Neural crest cell (in vitro differentiated cells): ENCODE results near the gene ZFX. TPM values are rescaled to one million over a fixed set of nuclear protein-coding genes. Genes with fewer than 3 reads are reported as not detected.

Experiments used
- DNase-seq: peaks from one replicate; pipeline ENCODE4 v3.0.0; 2021; ENCODE audit warnings: low read depth, mixed read lengths, low spot score
- H3K27ac Mint-ChIP-seq: one replicate; pipeline ENCODE4 v1.8.0; 2021; ENCODE audit warnings: mild to moderate bottlenecking, mixed read lengths; ENCODE audit not compliant: unreplicated experiment
- H3K27me3 Mint-ChIP-seq: 2 replicates; pipeline ENCODE4 v1.8.0; 2021; ENCODE audit warnings: low read depth, mild to moderate bottlenecking, mixed read lengths
- H3K36me3 Mint-ChIP-seq: 2 replicates; pipeline ENCODE4 v1.8.0; 2021; ENCODE audit warnings: low read depth, mild to moderate bottlenecking, mixed read lengths
- H3K4me1 Mint-ChIP-seq: 2 replicates; pipeline ENCODE4 v1.8.0; 2021; ENCODE audit warnings: mixed read lengths
- H3K4me3 Mint-ChIP-seq: one replicate; pipeline ENCODE4 v1.8.0; 2021; ENCODE audit warnings: mild to moderate bottlenecking, mixed read lengths
- H3K9me3 Mint-ChIP-seq: 2 replicates; pipeline ENCODE4 v1.8.0; 2021; ENCODE audit warnings: mixed read lengths
- CTCF ChIP-seq: fragments of 200-600 bp; sonication (generic); conservative IDR thresholded peaks from 2 replicates; pipeline ENCODE4 v1.5.0; 2021; ENCODE audit warnings: antibody characterized with exemption, mild to moderate bottlenecking
- long read RNA-seq: library from polyadenylated mRNA; unstranded; transcript quantifications from one replicate; pipeline ENCODE4 v2.0.0, GENCODE V29; 2020
- total RNA-seq: library from RNA; stranded (reverse); gene quantifications from 2 replicates; pipeline ENCODE4 v1.2.1, GENCODE V29; 2021

The ZFX gene
- 83.6 and 88.4 TPM in 2 replicates for total RNA-seq
- long read RNA-seq, full-length matches to known transcripts = 6 of 100 reads
- long read RNA-seq, partial matches to known transcripts = 30 of 100 reads
- long read RNA-seq, other reads (novel, unspliced or antisense) = 64 of 100 reads

- peak within 1 kb of the TSS; percentile 99 for H3K27ac Mint-ChIP-seq
- peak within 1 kb of the TSS; percentile 94 for H3K4me3 Mint-ChIP-seq
- DNase-seq = peak; percentile 54
- peaks cover 71% of the 10 kb centered on the region for H3K4me1 Mint-ChIP-seq
- peaks cover 2% of the 10 kb centered on the region for H3K36me3 Mint-ChIP-seq
- H3K9me3 Mint-ChIP-seq = no peaks in the 10 kb centered on the region
- H3K27me3 Mint-ChIP-seq = no peaks in the 10 kb centered on the region
- peak; percentile 26 for TF ChIP-seq CTCF
Observed at GRCh38 chrX:24149351-24150050, at the start of gene ZFX. ZFX (plus strand) TSS chrX:24149729; CDS start chrX:24172743, 23,014 bp downstream.

DNA sequence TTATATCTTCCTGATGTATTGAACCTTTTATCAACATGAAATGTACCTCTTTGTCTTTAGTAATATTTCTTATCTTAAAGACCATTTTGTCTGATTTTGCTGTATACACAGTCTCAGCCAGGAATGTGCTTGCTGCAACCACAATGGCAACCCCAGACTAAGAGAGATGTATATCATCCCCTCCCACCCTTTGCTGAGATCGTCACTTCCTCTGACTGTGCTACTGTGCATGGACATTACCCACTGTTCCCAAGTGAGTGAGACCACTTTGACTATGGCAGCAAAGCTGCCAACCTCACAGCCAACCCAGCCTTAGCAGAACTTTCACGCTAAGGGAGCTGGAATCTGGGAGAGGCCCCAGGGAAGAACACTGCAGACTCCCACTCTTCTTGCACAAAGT, 48.8 kb upstream of the ZFX start:
- no peak overlapping the region for H3K4me3 Mint-ChIP-seq
- no peak for TF ChIP-seq CTCF
- H3K36me3 Mint-ChIP-seq = no peaks in the 10 kb centered on the region
- H3K27ac Mint-ChIP-seq = no peak overlapping the region
- H3K4me1 Mint-ChIP-seq = peaks cover 4% of the 10 kb centered on the region
- no peaks in the 10 kb centered on the region for H3K9me3 Mint-ChIP-seq
- no peak for DNase-seq
- no peaks in the 10 kb centered on the region for H3K27me3 Mint-ChIP-seq

DNA sequence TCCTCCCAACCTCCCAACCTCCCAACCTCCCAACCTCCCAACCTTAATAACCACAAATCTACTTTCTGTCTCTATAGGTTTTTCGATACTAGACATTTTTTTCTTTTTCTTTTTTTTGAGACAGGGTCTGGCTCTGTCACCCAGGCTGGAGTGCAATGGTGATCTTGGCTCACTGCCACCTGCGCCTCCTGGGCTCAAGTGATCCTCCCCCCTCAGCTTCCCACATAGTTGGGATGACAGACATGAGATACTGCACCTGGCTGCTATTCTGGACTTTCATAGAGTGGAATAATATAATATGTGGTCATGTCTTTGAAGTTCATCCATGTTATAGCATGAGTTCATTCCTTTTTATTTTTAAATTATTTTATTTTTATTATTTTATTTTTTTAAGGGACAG, 39.5 kb upstream of the ZFX start:
- DNase-seq = no peak
- Mint-ChIP-seq H3K4me1 (no peaks in the 10 kb centered on the region), H3K27ac (no peak overlapping the region), H3K9me3 (no peaks in the 10 kb centered on the region), H3K4me3 (no peak overlapping the region), H3K36me3 (no peaks in the 10 kb centered on the region), H3K27me3 (no peaks in the 10 kb centered on the region)
- TF ChIP-seq CTCF = no peak

DNA sequence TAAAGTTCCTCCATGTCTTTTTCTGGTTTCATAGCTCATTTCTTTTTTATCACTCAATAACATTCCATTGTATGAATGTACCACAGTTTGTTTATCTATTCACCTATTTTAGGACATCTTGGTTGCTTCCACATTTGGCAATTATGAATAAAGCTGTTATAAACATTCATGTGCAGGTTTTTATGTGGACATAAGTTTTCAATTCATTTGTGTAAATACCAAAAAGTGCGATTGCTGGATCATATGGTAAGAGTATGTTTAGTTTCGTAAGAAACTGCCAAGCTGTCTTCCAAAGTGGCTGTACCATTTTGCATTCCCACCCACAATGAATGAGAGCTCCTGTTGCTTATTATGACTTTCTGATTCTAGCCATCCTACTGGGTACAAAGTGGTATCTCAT, 36.3 kb upstream of the ZFX start:
- H3K36me3 Mint-ChIP-seq = no peaks in the 10 kb centered on the region
- H3K27ac Mint-ChIP-seq = peak overlapping the region; percentile 9
- no peaks in the 10 kb centered on the region for H3K4me1 Mint-ChIP-seq
- no peaks in the 10 kb centered on the region for H3K27me3 Mint-ChIP-seq
- no peak for TF ChIP-seq CTCF
- DNase-seq = no peak
- no peak overlapping the region for H3K4me3 Mint-ChIP-seq
- no peaks in the 10 kb centered on the region for H3K9me3 Mint-ChIP-seq

DNA sequence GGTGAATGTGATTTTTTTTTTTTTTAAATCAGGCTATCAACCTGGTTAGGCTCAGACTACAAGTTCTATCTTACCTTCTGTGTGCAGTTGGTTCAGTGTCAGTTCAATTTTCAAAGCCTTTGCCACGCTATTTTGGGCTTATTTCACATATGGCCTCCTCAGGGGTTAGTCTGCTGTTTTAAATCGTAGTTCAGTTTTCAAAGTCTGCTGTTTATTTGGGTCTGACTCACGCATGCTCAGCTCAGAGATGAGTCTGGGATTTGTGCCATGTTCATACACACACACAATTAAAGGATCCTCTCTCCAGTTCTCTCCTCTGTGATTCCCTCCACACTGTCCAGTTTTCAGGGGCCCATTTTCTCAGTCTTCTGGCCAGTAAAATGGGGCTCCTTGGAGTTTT, 32.3 kb upstream of the ZFX start:
- no peaks in the 10 kb centered on the region for H3K36me3 Mint-ChIP-seq
- no peaks in the 10 kb centered on the region for H3K4me1 Mint-ChIP-seq
- H3K4me3 Mint-ChIP-seq = no peak overlapping the region
- no peak for DNase-seq
- no peak for TF ChIP-seq CTCF
- H3K27ac Mint-ChIP-seq = no peak overlapping the region
- H3K27me3 Mint-ChIP-seq = no peaks in the 10 kb centered on the region
- no peaks in the 10 kb centered on the region for H3K9me3 Mint-ChIP-seq
